ENCODE data around the gene RPL10. TPM values are rescaled to one million over a fixed set of nuclear protein-coding genes. Genes with fewer than 3 reads are reported as not detected.
A peak's percentile ranks its signal among the peaks of the same experiment; 100 is the strongest.

RPL10 gene
- total and polyA plus RNA-seq, 2 of the 8 experiments (the other 6 are each of a cell fraction or from before 2014, with no cell fraction given): 2,633 to 4,293 TPM

DNA sequence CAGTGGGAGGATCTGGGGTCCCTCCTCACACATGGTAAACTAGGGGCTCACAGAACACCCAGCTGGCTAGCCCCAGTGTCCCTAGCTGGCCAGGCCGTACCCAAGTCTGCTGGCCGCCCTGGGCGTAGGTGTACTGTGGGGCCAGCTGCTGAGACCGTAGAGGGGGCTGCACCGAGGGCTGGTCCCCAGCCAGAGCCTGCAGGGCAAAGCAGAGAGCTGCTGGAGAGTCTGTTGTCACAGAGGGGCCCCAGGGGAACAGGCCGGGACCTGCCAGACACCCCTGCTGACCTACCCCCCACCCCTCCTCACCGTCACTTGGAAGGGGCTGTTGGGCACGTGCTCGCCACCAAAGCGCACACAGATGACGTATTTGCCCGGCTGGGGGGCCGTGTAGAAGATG is 43.7 kb upstream of the RPL10 start:
- Histone ChIP-seq H2BK5ac (ENCODE audit: low read depth, low read length) (no peak overlapping the region), H2BK120ac (replicated peaks; ENCODE audit: low read depth, low read length) (no peak overlapping the region), H2BK12ac (ENCODE audit: low read depth, low read length) (no peak overlapping the region), H3K9ac (replicated peaks in 1 of 4; ENCODE audit: extremely low read depth in 1 of 4, low read depth in 3 of 4, low read length in 3 of 4) (no peak overlapping the region), H3K23me2 (ENCODE audit: low read depth, low read length) (no peaks in the 10 kb centered on the region), H3K4ac (replicated peaks; ENCODE audit: insufficient read length, low read depth, low read length) (no peak overlapping the region), H3K4me2 (ENCODE audit: insufficient read depth in 1 of 2, low read depth in 2 of 2, low read length in 2 of 2) (no peak overlapping the region), H2AK5ac (ENCODE audit: low read depth, low read length) (no peak overlapping the region), H3K4me3 (ENCODE audit: extremely low read depth in 1 of 4, insufficient read depth in 2 of 4, low read depth in 3 of 4, low read length in 4 of 4) (no peak overlapping the region), H3K18ac (ENCODE audit: extremely low read depth, low read length) (no peak overlapping the region), H3K79me1 (ENCODE audit: low read depth, low read length) (no peaks in the 10 kb centered on the region; the same call in 1 of the 2 replicates), H4K8ac (ENCODE audit: extremely low read depth, insufficient read depth, low read length) (no peak overlapping the region), H3K9me3 (ENCODE audit: insufficient read depth in 2 of 2, low read depth in 1 of 2, low read length in 1 of 2) (no peaks in the 10 kb centered on the region), H4K20me1 (replicated peaks in 1 of 2; ENCODE audit: control insufficient read depth in 1 of 2, insufficient read depth in 2 of 2, low read length in 2 of 2) (peaks cover 5 to 45% of the 10 kb centered on the region in 2 experiments), H3K27me3 (replicated peaks in 1 of 4; ENCODE audit: control insufficient read depth in 3 of 4, extremely low read depth in 1 of 4, insufficient read depth in 3 of 4, low read length in 3 of 4) (no peaks in the 10 kb centered on the region), H2BK20ac (ENCODE audit: low read length) (no peak overlapping the region), H3K23ac (ENCODE audit: insufficient read length) (no peak overlapping the region), H3K36me3 (ENCODE audit: control insufficient read depth in 2 of 4, insufficient read depth in 4 of 4, low read length in 3 of 4) (peaks cover 48 to 100% (median 86%) of the 10 kb centered on the region in 4 experiments), H3K79me2 (ENCODE audit: control insufficient read depth in 1 of 2, insufficient read depth in 2 of 2, low read length in 2 of 2) (no peaks in the 10 kb centered on the region), H3K56ac (replicated peaks; ENCODE audit: insufficient read length, low read depth, low read length) (no peak overlapping the region), H2AFZ (ENCODE audit: low read length) (no peak overlapping the region), H3K4me1 (replicated peaks in 1 of 4; ENCODE audit: control insufficient read depth in 3 of 4, insufficient read depth in 4 of 4, low read length in 3 of 4) (no peaks in the 10 kb centered on the region), H4K91ac (replicated peaks; ENCODE audit: insufficient read length, low read length) (no peak overlapping the region), H3K14ac (ENCODE audit: insufficient read length) (no peak overlapping the region), H3K27ac (ENCODE audit: low read depth, low read length) (no peak overlapping the region), H4K5ac (ENCODE audit: insufficient read length, low read depth, low read length) (no peak overlapping the region), H2BK15ac (ENCODE audit: low read length) (no peak overlapping the region)
- FAIRE-seq: no peak
- WGBS, 2 experiments (ENCODE audit: extremely low coverage in 1 of 2, insufficient coverage in 1 of 2, insufficient read length in 1 of 2, insufficient replicate concordance in 2 of 2, low coverage in 1 of 2, low lambda C conversion rate in 2 of 2, missing lambda C conversion rate in 1 of 2): 95% methylated on average over 8 of the region's 13 CpGs; no CpG with 5 or more reads in 1 of the 2 experiments
- TF ChIP-seq NANOG (IDR thresholded peaks at IDR 0.05; ENCODE audit: insufficient read depth, low read depth, low read length, poor library complexity, severe bottlenecking) (no peak), TAF1 (IDR thresholded peaks at IDR 0.05; ENCODE audit: low read depth, low read length) (no peak), POLR2A (IDR thresholded peaks at IDR 0.05; ENCODE audit: control extremely low read depth in 1 of 2, low read depth in 2 of 2, low read length in 2 of 2) (peak in 1 of 2 experiments; percentile 7; a peak in 1 of 3 replicates), POLR2AphosphoS5 (IDR thresholded peaks at IDR 0.05; ENCODE audit: low read depth, low read length) (0 out of 2 replicates have a peak, but pooled peaks have one; percentile 12)
- POLR2A ChIA-PET (ENCODE audit: partially characterized antibody): interaction anchor here (1.0 to 15.6 kb wide), 4 partner anchors 11 to 47 kb away, joined by 4 to 348 read pairs (median 6); partner anchors contain the start of gene RPL10
- CTCF ChIA-PET (ENCODE audit: partially characterized antibody): interaction anchor here (0.7 kb wide), 1 partner anchor 76 kb away, joined by 3 read pairs; no protein-coding TSS in a partner anchor
- no peak for DNase-seq (ENCODE audit: low read depth in 1 of 2, low spot score in 2 of 2)
